Measurements from ENCODE around the gene STAG1. TPM values are rescaled to one million over a fixed set of nuclear protein-coding genes. Genes with fewer than 3 reads are reported as not detected.
A peak's percentile ranks its signal among the peaks of the same experiment; 100 is the strongest.

The STAG1 gene
- total and polyA plus RNA-seq, 2 of the 13 experiments (the other 11 are each of a cell fraction or from before 2014, with no cell fraction given) = 6.2 to 25.9 TPM

GRCh38 chr3:136752422-136753325 lies 496 bp upstream of the STAG1 start (continued):
- TF ChIP-seq ZNF580 (CRISPR knock-in tag; IDR thresholded peaks at IDR 0.05; ENCODE audit: borderline replicate concordance, low read depth) (peak; percentile 90; the same call in 1 of the 2 replicates), ZSCAN30 (CRISPR knock-in tag; IDR thresholded peaks at IDR 0.05) (no peak), ZNF264 (CRISPR knock-in tag; IDR thresholded peaks at IDR 0.05) (no peak), ZHX2 (IDR thresholded peaks at IDR 0.05; ENCODE audit: low read depth) (peak; percentile 7), ZHX2 (CRISPR knock-in tag; IDR thresholded peaks at IDR 0.05; ENCODE audit: borderline replicate concordance) (no peak), ZNF709 (CRISPR knock-in tag; IDR thresholded peaks at IDR 0.05) (peak; percentile 76; the same call in 1 of the 2 replicates), IRF2 (CRISPR knock-in tag; IDR thresholded peaks at IDR 0.05) (peak; percentile 85; the same call in 1 of the 2 replicates), ATF5 (CRISPR knock-in tag; IDR thresholded peaks at IDR 0.05; ENCODE audit: low read depth) (no peak), ARID3A (IDR thresholded peaks at IDR 0.05; ENCODE audit: low read depth, low read length) (no peak), ZNF569 (CRISPR knock-in tag; IDR thresholded peaks at IDR 0.05; ENCODE audit: borderline replicate concordance) (no peak), ZZZ3 (CRISPR knock-in tag; IDR thresholded peaks at IDR 0.05; ENCODE audit: borderline replicate concordance) (no peak; the same call in 1 of the 2 replicates), ZNF503 (CRISPR knock-in tag; IDR thresholded peaks at IDR 0.05) (no peak), ZNF296 (CRISPR knock-in tag; conservative IDR thresholded peaks at IDR 0.05) (no peak), GFI1 (CRISPR knock-in tag; IDR thresholded peaks at IDR 0.05; ENCODE audit: borderline replicate concordance) (peak; percentile 63), THAP8 (CRISPR knock-in tag; IDR thresholded peaks at IDR 0.05; ENCODE audit: borderline replicate concordance) (no peak), SIX4 (CRISPR knock-in tag; IDR thresholded peaks at IDR 0.05) (peak; percentile 63; the same call in 1 of the 2 replicates), EZH2 (conservative IDR thresholded peaks at IDR 0.05; ENCODE audit: low read depth, low read length) (no peak)

Measured in HepG2 (cell line).